K562 (cell line): ENCODE data around the gene ERI2. TPM values are rescaled to one million over a fixed set of nuclear protein-coding genes. Genes with fewer than 3 reads are reported as not detected.

ENCODE experiments used
- CBFA2T2 ChIP-seq: fragments of 450-650 bp; conservative IDR thresholded peaks from 2 replicates; pipeline ENCODE4 v1.6.1; 2017; ENCODE audit warnings: mild to moderate bottlenecking
- CCNT2 ChIP-seq: IDR thresholded peaks from 2 replicates; pipeline ENCODE4 v1.6.1; 2011; ENCODE audit warnings: borderline replicate concordance, low read depth, mild to moderate bottlenecking, moderate library complexity, mixed read lengths, low read length; ENCODE audit not compliant: insufficient read length; ENCODE audit errors: extremely low read depth
- MGA ChIP-seq: fragments of 450-650 bp; IDR thresholded peaks from 2 replicates; pipeline ENCODE4 v1.6.1; 2016; ENCODE audit warnings: mild to moderate bottlenecking, moderate library complexity
- NRF1 ChIP-seq, 2 experiments: fragments of 450-650 bp; IDR thresholded peaks in 1 of 2; conservative IDR thresholded peaks in 1 of 2; 2 replicates each; pipeline ENCODE4 v1.6.1; 2014; ENCODE audit warnings: mild to moderate bottlenecking in 2 of 2
- PBX2 ChIP-seq, 2 experiments: IDR thresholded peaks in 1 of 2; conservative IDR thresholded peaks in 1 of 2; 2 replicates each; pipeline ENCODE4 v1.6.1; 2016; ENCODE audit warnings: low read depth in 2 of 2, mild to moderate bottlenecking in 1 of 2, missing compliant biosample characterization in 1 of 2, missing genetic modification characterization in 1 of 2, moderate library complexity in 1 of 2
- SREBF2 ChIP-seq: sonication (generic); formaldehyde crosslinking; IDR thresholded peaks from 2 replicates; pipeline ENCODE4 v1.4.0; 2020; ENCODE audit warnings: mild to moderate bottlenecking, missing genetic modification reagents
- TEAD1 ChIP-seq, 2 experiments: fragments of 450-650 bp in 1 of 2; sonication (generic) in 1 of 2; formaldehyde crosslinking; IDR thresholded peaks; 2 replicates each; pipeline versions ENCODE4 v1.4.0 to v1.8.0; 2020 to 2022; ENCODE audit warnings: mild to moderate bottlenecking in 2 of 2, missing genetic modification reagents in 1 of 2
- TSC22D4 ChIP-seq: fragments of 450-650 bp; IDR thresholded peaks from 2 replicates; pipeline ENCODE4 v1.6.1; 2016; ENCODE audit warnings: missing genetic modification characterization, missing biosample characterization, control low read depth
- ZEB2 ChIP-seq: fragments of 450-650 bp; IDR thresholded peaks from 2 replicates; pipeline ENCODE4 v1.6.1; 2016
- polyA plus RNA-seq, 8 experiments: library from polyadenylated mRNA; depleted of rRNA in 4 of 8; stranded (reverse) in 5 of 8; unstranded in 3 of 8; fragments of >200 nt; fragmentation: Nextera tagmentation in 2 of 8; fragmentation: Illumina TruSeq in 1 of 8; extraction: Ambion mirVana in 2 of 8; extraction: Trizol in 1 of 8; gene quantifications; 2 replicates each; pipeline versions ENCODE4 v1.2.1 to v1.2.3, GENCODE V29; 2011 to 2014; ENCODE audit warnings: inconsistent platforms in 1 of 8, missing spikeins in 1 of 8
- total RNA-seq, 7 experiments: library from RNA; depleted of rRNA in 6 of 7; stranded (reverse); fragments of >200 nt in 6 of 7; fragmentation: Illumina TruSeq in 2 of 7; extraction: Trizol in 2 of 7; gene quantifications; 2 replicates each; pipeline versions ENCODE4 v1.2.1 to v1.2.3, GENCODE V29; 2011 to 2021; ENCODE audit warnings: low replicate concordance in 1 of 7

ERI2 gene
- total and polyA plus RNA-seq, 9 of the 15 experiments (the other 6 are each of a cell fraction or from before 2014, with no cell fraction given), result 23.3 to 57.0 (median 48.1) TPM

- 0 out of 2 replicates have a peak, but pooled peaks have one; percentile 14 for TF ChIP-seq ZEB2
- TF ChIP-seq CCNT2, result peak; percentile 31
- no peak; the same call in 1 of the 2 replicates for TF ChIP-seq CBFA2T2
- TF ChIP-seq PBX2 (CRISPR knock-in tag; IDR thresholded peaks at IDR 0.05; ENCODE audit: low read depth), result no peak
- peak; percentile 67 for TF ChIP-seq PBX2 (tag; conservative IDR thresholded peaks at IDR 0.05; ENCODE audit: low read depth)
- peak; percentile 90 for TF ChIP-seq MGA
- peak; percentile 35 to 49; a peak in 2 of 4 replicates for TF ChIP-seq TEAD1 (CRISPR knock-in tag; IDR thresholded peaks at IDR 0.05)
- TF ChIP-seq NRF1 (conservative IDR thresholded peaks at IDR 0.05 in 1 of 2, IDR thresholded peaks at IDR 0.05 in 1 of 2), result peak; percentile 17 to 33; a peak in 1 of 4 replicates
- TF ChIP-seq TSC22D4 (tag), result no peak
- TF ChIP-seq SREBF2 (CRISPR knock-in tag), result no peak
Measured at GRCh38 chr16:20763461-20764232, 42.6 kb downstream of the ERI2 start, which contains the start of gene ACSM3 (continued).
